OCI-LY7 (cell line): Measurements from ENCODE around the gene USP4. TPM values are rescaled to one million over a fixed set of nuclear protein-coding genes. Genes with fewer than 3 reads are reported as not detected.

Experiments
- BruUV-seq: library from RNA; stranded (reverse); fragments of 400-500 nt; replicated peaks from 2 replicates; lab custom pipeline; 2021; lab: Mats Ljungman, UMichigan
- CTCF ChIA-PET: fragments of 300-600 bp; sonication (Branson Sonifier 250); formaldehyde crosslinking; loops from one replicate; lab custom pipeline; 2022; ENCODE audit warnings: antibody characterized with exemption; ENCODE audit not compliant: unreplicated experiment; lab: Charles Lee
- POLR2A ChIA-PET: fragments of 300-600 bp; sonication (Branson Sonifier 250); formaldehyde crosslinking; loops from one replicate; lab custom pipeline; 2022; ENCODE audit warnings: antibody characterized with exemption; lab: Charles Lee
- DNase-seq: peaks from one replicate; pipeline ENCODE4 v3.0.0-alpha.2; 2015; ENCODE audit warnings: low spot score
- H2AFZ ChIP-seq: fragments of 200-600 bp; sonication (generic), shearing (Covaris generic); 2 replicates; pipeline ENCODE4 v1.6.1; 2014; ENCODE audit warnings: mild to moderate bottlenecking, antibody characterized with exemption, low read length, moderate library complexity
- H3K27ac ChIP-seq: fragments of 200-600 bp; sonication (generic); 2 replicates; pipeline ENCODE4 v1.5.1; 2014; ENCODE audit warnings: mixed run types, low read depth, mild to moderate bottlenecking, moderate library complexity, low read length, inconsistent platforms; ENCODE audit not compliant: poor library complexity, severe bottlenecking
- H3K36me3 ChIP-seq: fragments of 200-600 bp; sonication (generic); 2 replicates; pipeline ENCODE4 v1.6.1; 2014; ENCODE audit warnings: mild to moderate bottlenecking, antibody characterized with exemption, low read length, moderate library complexity, mixed read lengths; ENCODE audit not compliant: insufficient read depth
- H3K4me1 ChIP-seq: fragments of 200-600 bp; sonication (generic); 2 replicates; pipeline ENCODE4 v1.5.1; 2014; ENCODE audit warnings: mild to moderate bottlenecking, low read length; ENCODE audit not compliant: insufficient read depth, poor library complexity, severe bottlenecking
- H3K4me2 ChIP-seq: fragments of 200-600 bp; sonication (generic); 2 replicates; pipeline ENCODE4 v1.6.1; 2014; ENCODE audit warnings: mild to moderate bottlenecking, low read length
- H3K4me3 ChIP-seq: fragments of 200-600 bp; sonication (generic); 2 replicates; pipeline ENCODE4 v1.5.1; 2014; ENCODE audit warnings: mild to moderate bottlenecking, low read depth, low read length; ENCODE audit not compliant: poor library complexity, severe bottlenecking
- H3K79me2 ChIP-seq: fragments of 200-600 bp; sonication (generic); 2 replicates; pipeline ENCODE4 v1.6.1; 2016; ENCODE audit warnings: low read depth, mild to moderate bottlenecking, low read length, moderate library complexity, mixed read lengths; ENCODE audit not compliant: insufficient read depth
- H3K9me2 ChIP-seq: fragments of 200-600 bp; sonication (generic); 2 replicates; pipeline ENCODE4 v1.6.1; 2016; ENCODE audit warnings: mild to moderate bottlenecking, low read length, mixed read lengths; ENCODE audit not compliant: insufficient read depth
- H3K9me3 ChIP-seq: fragments of 200-600 bp; sonication (generic); 2 replicates; pipeline ENCODE4 v1.6.1; 2014; ENCODE audit warnings: mild to moderate bottlenecking, mixed run types, low read length, mixed read lengths
- H4K20me1 ChIP-seq: fragments of 200-600 bp; sonication (generic); 2 replicates; pipeline ENCODE4 v1.6.1; 2014; ENCODE audit warnings: mild to moderate bottlenecking, antibody characterized with exemption, low read length, moderate library complexity, mixed read lengths; ENCODE audit not compliant: insufficient read depth
- CTCF ChIP-seq: fragments of 200-600 bp; sonication (generic); conservative IDR thresholded peaks from 2 replicates; pipeline ENCODE4 v1.5.1; 2014; ENCODE audit warnings: mild to moderate bottlenecking, antibody characterized with exemption, low read length, moderate library complexity, mixed read lengths
- EZH2phosphoT487 ChIP-seq: fragments of 200-600 bp; sonication (generic); IDR thresholded peaks from 2 replicates; pipeline ENCODE4 v1.6.1; 2018; ENCODE audit warnings: low read depth, borderline replicate concordance, mild to moderate bottlenecking, mixed run types, antibody characterized with exemption, low read length, moderate library complexity, mixed read lengths
- intact Hi-C: fragments of 100-400 bp; cut with micrococcal nuclease; formaldehyde crosslinking; loops from one replicate; pipeline ENCODE4 v1.10.0; 2022; ENCODE audit not compliant: unreplicated experiment
- total RNA-seq, 2 experiments: library from RNA; depleted of rRNA in 1 of 2; stranded (reverse); fragments of >200 nt in 1 of 2; shearing (Covaris generic) in 1 of 2; gene quantifications; 2 replicates each; pipeline ENCODE4 v1.2.3, GENCODE V29; 2014 to 2022

Gene USP4
- total RNA-seq, 2 experiments from 2014 or later: 28.6 to 74.6 TPM

- no peaks in the 10 kb centered on the region for H3K79me2 ChIP-seq
- H3K4me2 ChIP-seq: no peak overlapping the region
- no peak overlapping the region for H3K27ac ChIP-seq
- POLR2A ChIA-PET: interaction anchor here (0.6 to 0.9 kb wide), 3 partner anchors 8 to 14 kb away, joined by 3 to 4 read pairs (median 3); no protein-coding TSS in a partner anchor
- no peaks in the 10 kb centered on the region for H3K9me2 ChIP-seq
- H3K4me1 ChIP-seq: no peaks in the 10 kb centered on the region
- peaks cover 90% of the 10 kb centered on the region for H3K36me3 ChIP-seq
- CTCF ChIA-PET: no interaction called here
- BruUV-seq: no TSS peak
- intact Hi-C loops: no loop called here
- H2AFZ ChIP-seq: no peak overlapping the region
- no peak for DNase-seq
- no peak overlapping the region for H3K4me3 ChIP-seq
- no peak for TF ChIP-seq CTCF
- no peak for TF ChIP-seq EZH2phosphoT487
- H4K20me1 ChIP-seq: no peaks in the 10 kb centered on the region
- H3K9me3 ChIP-seq: no peaks in the 10 kb centered on the region
Observed at GRCh38 chr3:49324768-49325167, 15.1 kb downstream of the USP4 start.

- BruUV-seq: no TSS peak
- no peak overlapping the region for H3K27ac ChIP-seq
- POLR2A ChIA-PET: no interaction called here
- H3K4me3 ChIP-seq: no peak overlapping the region
- H3K4me2 ChIP-seq: no peak overlapping the region
- H3K9me3 ChIP-seq: no peaks in the 10 kb centered on the region
- H2AFZ ChIP-seq: no peak overlapping the region
- no peaks in the 10 kb centered on the region for H3K79me2 ChIP-seq
- intact Hi-C loops: no loop called here
- no peaks in the 10 kb centered on the region for H3K4me1 ChIP-seq
- H4K20me1 ChIP-seq: no peaks in the 10 kb centered on the region
- CTCF ChIA-PET: no interaction called here
- TF ChIP-seq CTCF (no peak), EZH2phosphoT487 (no peak)
- H3K9me2 ChIP-seq: no peaks in the 10 kb centered on the region
- H3K36me3 ChIP-seq: peaks cover 80% of the 10 kb centered on the region
- no peak for DNase-seq
Observed at GRCh38 chr3:49316696-49317457, 23.0 kb downstream of the USP4 start.
